Measurements from ENCODE around the gene ACOX1. TPM values are rescaled to one million over a fixed set of nuclear protein-coding genes. Genes with fewer than 3 reads are reported as not detected.

Gene ACOX1
- total RNA-seq, 4 donors from 2014 or later = 37.0 to 254 (median 212) TPM

GRCh38 chr17:76014925-76015261 lies 35.9 kb upstream of the ACOX1 start:
- Histone ChIP-seq H3K27me3 (no peaks in the 10 kb centered on the region), H3K9me3 (no peaks in the 10 kb centered on the region), H3K36me3 (no peaks in the 10 kb centered on the region), H3K4me3 (no peak overlapping the region), H3K27ac (no peak overlapping the region), H3K4me1 (peaks cover 0 to 7% (median 3%) of the 10 kb centered on the region in 4 donors)
- TF ChIP-seq, protein P1, sequence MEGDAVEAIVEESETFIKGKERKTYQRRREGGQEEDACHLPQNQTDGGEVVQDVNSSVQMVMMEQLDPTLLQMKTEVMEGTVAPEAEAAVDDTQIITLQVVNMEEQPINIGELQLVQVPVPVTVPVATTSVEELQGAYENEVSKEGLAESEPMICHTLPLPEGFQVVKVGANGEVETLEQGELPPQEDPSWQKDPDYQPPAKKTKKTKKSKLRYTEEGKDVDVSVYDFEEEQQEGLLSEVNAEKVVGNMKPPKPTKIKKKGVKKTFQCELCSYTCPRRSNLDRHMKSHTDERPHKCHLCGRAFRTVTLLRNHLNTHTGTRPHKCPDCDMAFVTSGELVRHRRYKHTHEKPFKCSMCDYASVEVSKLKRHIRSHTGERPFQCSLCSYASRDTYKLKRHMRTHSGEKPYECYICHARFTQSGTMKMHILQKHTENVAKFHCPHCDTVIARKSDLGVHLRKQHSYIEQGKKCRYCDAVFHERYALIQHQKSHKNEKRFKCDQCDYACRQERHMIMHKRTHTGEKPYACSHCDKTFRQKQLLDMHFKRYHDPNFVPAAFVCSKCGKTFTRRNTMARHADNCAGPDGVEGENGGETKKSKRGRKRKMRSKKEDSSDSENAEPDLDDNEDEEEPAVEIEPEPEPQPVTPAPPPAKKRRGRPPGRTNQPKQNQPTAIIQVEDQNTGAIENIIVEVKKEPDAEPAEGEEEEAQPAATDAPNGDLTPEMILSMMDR (IDR thresholded peaks at IDR 0.05) = no peak
- in situ Hi-C loops (cut with MboI; ENCODE audit: low pct_ligation_motif_present in 1 of 4, low pct_unique_long_range_greater_than_20kb in 1 of 4, low sequenced_read_pairs in 3 of 4) = loop anchor here in 3 of 4 donors (10.0 to 25.0 kb wide), 2 partner anchors 270 to 272 kb away; no protein-coding TSS in a partner anchor
- DNase-seq = no peak
- WGBS, 2 donors (ENCODE audit: low coverage in 1 of 2) = 81% methylated on average over 16 of the region's 26 CpGs; no CpG with 5 or more reads in 1 of the 2 donors
- intact Hi-C loops (cut with DNase I; ENCODE audit: low total_unique reads) = loop anchor here (10.0 kb wide), 1 partner anchor 60 kb away; the partner anchor contains the start of genes GALR2, SRP68 and ZACN

DNA sequence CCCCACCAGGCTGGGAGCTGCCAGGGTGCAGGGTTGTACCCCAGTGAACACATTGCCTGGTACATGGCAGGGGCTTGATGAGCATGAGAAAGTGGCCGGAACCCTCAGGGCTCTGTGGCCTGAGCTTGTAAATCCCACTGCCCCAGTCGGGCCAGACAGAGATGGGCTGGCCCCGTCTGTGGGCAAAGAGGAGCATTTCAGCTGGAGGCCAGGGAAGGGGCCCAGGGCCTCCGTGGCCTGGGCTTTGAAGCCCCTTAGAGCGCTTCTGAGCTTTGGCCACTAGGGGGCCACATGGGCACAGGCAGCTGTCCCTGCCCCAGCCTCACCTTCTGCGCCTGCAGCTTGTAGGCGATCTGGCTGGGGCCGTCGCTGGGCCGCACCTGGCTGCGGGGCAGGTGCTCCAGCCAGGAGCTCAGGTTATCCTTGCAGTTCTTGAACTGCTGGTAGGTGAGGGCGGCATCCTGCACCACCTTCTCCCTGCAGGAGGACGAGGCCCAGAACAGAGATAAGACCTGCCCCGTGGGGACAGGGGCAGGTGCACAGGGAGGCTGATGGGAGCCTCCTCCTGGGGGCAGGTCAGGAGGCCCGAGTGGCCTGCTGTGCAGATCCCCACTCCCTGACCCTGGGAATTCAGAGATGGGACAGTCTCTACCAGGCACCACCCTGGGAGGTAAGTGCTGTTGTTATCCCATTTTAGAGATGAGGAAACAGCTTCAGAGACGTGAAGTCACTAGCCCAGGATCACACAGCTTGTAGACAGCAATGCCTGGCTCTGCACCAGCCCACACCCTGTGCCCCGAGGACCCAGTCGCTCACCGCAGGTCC lies 35.3 kb upstream of the ACOX1 start:
- H3K4me3 ChIP-seq = no peak overlapping the region
- DNase-seq = peak; percentile 80
- H3K27ac ChIP-seq = peak overlapping the region in 1 of 4 donors; percentile 10
- no peaks in the 10 kb centered on the region for H3K27me3 ChIP-seq
- no peaks in the 10 kb centered on the region for H3K9me3 ChIP-seq
- in situ Hi-C loops (cut with MboI; ENCODE audit: low pct_ligation_motif_present in 1 of 4, low pct_unique_long_range_greater_than_20kb in 1 of 4, low sequenced_read_pairs in 3 of 4) = loop anchor here in 3 of 4 donors (10.0 to 25.0 kb wide), 2 partner anchors 270 to 273 kb away; no protein-coding TSS in a partner anchor
- intact Hi-C loops (cut with DNase I; ENCODE audit: low total_unique reads) = loop anchor here (10.0 kb wide), 1 partner anchor 60 kb away; the partner anchor contains the start of genes GALR2, SRP68 and ZACN
- peaks cover 0 to 7% (median 3%) of the 10 kb centered on the region in 4 donors for H3K4me1 ChIP-seq
- 24% methylated on average over 19 of the region's 19 CpGs; no CpG with 5 or more reads in 1 of the 2 donors for WGBS, 2 donors (ENCODE audit: low coverage in 1 of 2)
- no peaks in the 10 kb centered on the region for H3K36me3 ChIP-seq
- TF ChIP-seq POLR2A (IDR thresholded peaks at IDR 0.05) = no peak
- TF ChIP-seq, protein P1 (IDR thresholded peaks at IDR 0.05) = peak; percentile 94 to 99 (median 97)
- TF ChIP-seq POLR2AphosphoS5 (IDR thresholded peaks at IDR 0.05) = no peak

DNA sequence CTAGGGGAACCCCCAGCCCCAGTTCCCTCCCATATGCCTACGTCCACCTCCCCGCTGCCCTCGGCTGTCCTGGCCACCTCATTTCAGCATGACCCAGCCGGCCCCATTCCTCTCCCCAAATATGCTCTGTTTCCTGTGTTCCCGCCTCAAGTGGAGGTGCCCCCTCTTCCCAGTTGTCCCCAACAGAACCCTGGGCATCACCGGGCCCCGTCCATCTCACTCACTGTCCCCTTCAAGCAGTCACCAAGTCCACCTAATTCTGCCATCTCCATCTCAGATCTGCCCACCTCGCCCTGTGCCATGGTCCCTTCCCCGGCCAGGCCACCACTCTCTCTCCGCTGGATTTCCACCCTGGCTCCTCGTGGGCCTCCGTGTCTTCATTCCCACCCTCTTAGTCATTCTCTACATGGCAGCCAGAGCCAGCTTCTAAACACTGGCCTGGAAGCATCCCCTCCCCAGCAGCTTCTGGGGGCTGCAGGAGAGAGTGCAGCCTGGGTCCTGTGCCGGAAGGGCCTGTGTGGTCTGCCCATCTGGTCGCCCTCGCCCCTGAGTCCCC lies 34.5 kb upstream of the ACOX1 start:
- Histone ChIP-seq H3K9me3 (no peaks in the 10 kb centered on the region), H3K27ac (no peak overlapping the region), H3K4me1 (peaks cover 0 to 7% (median 3%) of the 10 kb centered on the region in 4 donors), H3K4me3 (no peak overlapping the region), H3K27me3 (no peaks in the 10 kb centered on the region), H3K36me3 (no peaks in the 10 kb centered on the region)
- WGBS, 2 donors (ENCODE audit: low coverage in 1 of 2) = 77 to 82% methylated on average over 12 to 15 of the region's 15 CpGs
- in situ Hi-C loops (cut with MboI; ENCODE audit: low pct_ligation_motif_present in 1 of 4, low pct_unique_long_range_greater_than_20kb in 1 of 4, low sequenced_read_pairs in 3 of 4) = loop anchor here in 3 of 4 donors (10.0 to 25.0 kb wide), 2 partner anchors 271 to 274 kb away; no protein-coding TSS in a partner anchor
- TF ChIP-seq POLR2AphosphoS5 (IDR thresholded peaks at IDR 0.05) = no peak
- intact Hi-C loops (cut with DNase I; ENCODE audit: low total_unique reads) = loop anchor here (10.0 kb wide), 1 partner anchor 61 kb away; the partner anchor contains the start of genes GALR2, SRP68 and ZACN
- no peak for DNase-seq

- H3K27me3 ChIP-seq = no peaks in the 10 kb centered on the region
- 84% methylated on average over 5 of the region's 5 CpGs; no CpG with 5 or more reads in 1 of the 2 donors for WGBS, 2 donors (ENCODE audit: low coverage in 1 of 2)
- no peaks in the 10 kb centered on the region for H3K36me3 ChIP-seq
- H3K4me1 ChIP-seq = peaks cover 0 to 7% (median 3%) of the 10 kb centered on the region in 4 donors
- no peaks in the 10 kb centered on the region for H3K9me3 ChIP-seq
- H3K4me3 ChIP-seq = no peak overlapping the region
- in situ Hi-C loops (cut with MboI; ENCODE audit: low pct_ligation_motif_present in 1 of 4, low pct_unique_long_range_greater_than_20kb in 1 of 4, low sequenced_read_pairs in 3 of 4) = loop anchor here in 3 of 4 donors (10.0 to 25.0 kb wide), 2 partner anchors 273 to 275 kb away; no protein-coding TSS in a partner anchor
- no peak overlapping the region for H3K27ac ChIP-seq
- TF ChIP-seq EP300 (IDR thresholded peaks at IDR 0.05; ENCODE audit: low read depth) = no peak
- no peak for TF ChIP-seq POLR2A (IDR thresholded peaks at IDR 0.05)
- no peak for TF ChIP-seq POLR2AphosphoS5 (IDR thresholded peaks at IDR 0.05)
- TF ChIP-seq, protein P1 (IDR thresholded peaks at IDR 0.05) = no peak
- no peak for DNase-seq
- intact Hi-C loops (cut with DNase I; ENCODE audit: low total_unique reads) = loop anchor here (10.0 kb wide), 1 partner anchor 63 kb away; the partner anchor contains the start of genes GALR2, SRP68 and ZACN
These were observed 33.0 kb upstream of the ACOX1 start for GRCh38 chr17:76011951-76012350.

All from transverse colon (tissue), 4 donors.